Measurements from ENCODE around the gene DPM2. TPM values are rescaled to one million over a fixed set of nuclear protein-coding genes. Genes with fewer than 3 reads are reported as not detected.

The DPM2 gene
- polyA plus RNA-seq (2012; ENCODE audit: missing spikeins): 26.4 TPM

GRCh38 chr9:127937388-127938297 lies at the start of gene DPM2:
Gene DPM2, minus strand, starts transcription at chr9:127937854. Its CDS starts 34 bp downstream, at chr9:127937820.
- TF ChIP-seq TAF1 (IDR thresholded peaks at IDR 0.05; ENCODE audit: borderline replicate concordance, low read depth, low read length) (no peak), POLR2A (IDR thresholded peaks at IDR 0.05; ENCODE audit: low read depth, low read length) (peak; percentile 73), POLR2AphosphoS5 (IDR thresholded peaks at IDR 0.05; ENCODE audit: low read depth, low read length) (peak; percentile 70)
- peak; percentile 95 for FAIRE-seq
- DNase-seq (ENCODE audit: insufficient read length): peak; percentile 98

- FAIRE-seq (peak; percentile 73), DNase-seq (ENCODE audit: insufficient read length) (no peak)
- TF ChIP-seq POLR2AphosphoS5 (IDR thresholded peaks at IDR 0.05; ENCODE audit: low read depth, low read length) (no peak), TAF1 (IDR thresholded peaks at IDR 0.05; ENCODE audit: borderline replicate concordance, low read depth, low read length) (no peak), POLR2A (IDR thresholded peaks at IDR 0.05; ENCODE audit: low read depth, low read length) (no peak)
Observed at GRCh38 chr9:127987103-127987614, 49.5 kb upstream of the DPM2 start.

GRCh38 chr9:127985011-127985410 lies 47.4 kb upstream of the DPM2 start:
- TF ChIP-seq TAF1 (IDR thresholded peaks at IDR 0.05; ENCODE audit: borderline replicate concordance, low read depth, low read length): no peak
- no peak for TF ChIP-seq POLR2AphosphoS5 (IDR thresholded peaks at IDR 0.05; ENCODE audit: low read depth, low read length)
- TF ChIP-seq POLR2A (IDR thresholded peaks at IDR 0.05; ENCODE audit: low read depth, low read length): no peak
- no peak for FAIRE-seq
- no peak for DNase-seq (ENCODE audit: insufficient read length)

- DNase-seq (ENCODE audit: insufficient read length) (no peak), FAIRE-seq (peak; percentile 90)
- TF ChIP-seq POLR2A (IDR thresholded peaks at IDR 0.05; ENCODE audit: low read depth, low read length): 0 out of 2 replicates have a peak, but pooled peaks have one; percentile 38
- TF ChIP-seq POLR2AphosphoS5 (IDR thresholded peaks at IDR 0.05; ENCODE audit: low read depth, low read length): no peak
- no peak; the same call in 1 of the 2 replicates for TF ChIP-seq TAF1 (IDR thresholded peaks at IDR 0.05; ENCODE audit: borderline replicate concordance, low read depth, low read length)
Observed at GRCh38 chr9:127983847-127984289, 46.2 kb upstream of the DPM2 start.

- FAIRE-seq: no peak
- TF ChIP-seq POLR2AphosphoS5 (IDR thresholded peaks at IDR 0.05; ENCODE audit: low read depth, low read length): no peak
- no peak for TF ChIP-seq POLR2A (IDR thresholded peaks at IDR 0.05; ENCODE audit: low read depth, low read length)
- TF ChIP-seq TAF1 (IDR thresholded peaks at IDR 0.05; ENCODE audit: borderline replicate concordance, low read depth, low read length): no peak
Observed at GRCh38 chr9:127982912-127983311, 45.3 kb upstream of the DPM2 start.

GRCh38 chr9:127981559-127982121 lies 44.0 kb upstream of the DPM2 start:
- FAIRE-seq (no peak), DNase-seq (ENCODE audit: insufficient read length) (no peak)
- no peak for TF ChIP-seq POLR2A (IDR thresholded peaks at IDR 0.05; ENCODE audit: low read depth, low read length)
- no peak for TF ChIP-seq POLR2AphosphoS5 (IDR thresholded peaks at IDR 0.05; ENCODE audit: low read depth, low read length)
- no peak for TF ChIP-seq TAF1 (IDR thresholded peaks at IDR 0.05; ENCODE audit: borderline replicate concordance, low read depth, low read length)

More at GRCh38 chr9:127982912-127983311, 45.3 kb upstream of the DPM2 start:
- no peak for DNase-seq (ENCODE audit: insufficient read length)

GRCh38 chr9:127980706-127981558 lies 43.3 kb upstream of the DPM2 start, which contains the start of gene EEIG1:
Gene EEIG1, minus strand, starts transcription at chr9:127980989. Its CDS starts 852 bp downstream, at chr9:127980137.
- peak; percentile 85; the same call in 1 of the 2 replicates for TF ChIP-seq TAF1 (IDR thresholded peaks at IDR 0.05; ENCODE audit: borderline replicate concordance, low read depth, low read length)
- peak; percentile 83; the same call in 1 of the 2 replicates for TF ChIP-seq POLR2A (IDR thresholded peaks at IDR 0.05; ENCODE audit: low read depth, low read length)
- peak; percentile 50; the same call in 1 of the 2 replicates for TF ChIP-seq POLR2AphosphoS5 (IDR thresholded peaks at IDR 0.05; ENCODE audit: low read depth, low read length)
- FAIRE-seq: peak; percentile 95
- DNase-seq (ENCODE audit: insufficient read length): peak; percentile 90

- DNase-seq (ENCODE audit: insufficient read length) (no peak), FAIRE-seq (no peak)
- no peak for TF ChIP-seq POLR2AphosphoS5 (IDR thresholded peaks at IDR 0.05; ENCODE audit: low read depth, low read length)
- TF ChIP-seq POLR2A (IDR thresholded peaks at IDR 0.05; ENCODE audit: low read depth, low read length): no peak
- no peak for TF ChIP-seq TAF1 (IDR thresholded peaks at IDR 0.05; ENCODE audit: borderline replicate concordance, low read depth, low read length)
Observed at GRCh38 chr9:127980060-127980705, 42.5 kb upstream of the DPM2 start.

GRCh38 chr9:127979333-127980059 lies 41.8 kb upstream of the DPM2 start:
- DNase-seq (ENCODE audit: insufficient read length) (no peak), FAIRE-seq (peak; percentile 83)

GRCh38 chr9:127979015-127979332 lies 41.3 kb upstream of the DPM2 start:
- FAIRE-seq (no peak), DNase-seq (ENCODE audit: insufficient read length) (no peak)
- no peak for TF ChIP-seq POLR2A (IDR thresholded peaks at IDR 0.05; ENCODE audit: low read depth, low read length)
- no peak for TF ChIP-seq POLR2AphosphoS5 (IDR thresholded peaks at IDR 0.05; ENCODE audit: low read depth, low read length)
- TF ChIP-seq TAF1 (IDR thresholded peaks at IDR 0.05; ENCODE audit: borderline replicate concordance, low read depth, low read length): no peak

More at GRCh38 chr9:127979333-127980059, 41.8 kb upstream of the DPM2 start:
- TF ChIP-seq TAF1 (IDR thresholded peaks at IDR 0.05; ENCODE audit: borderline replicate concordance, low read depth, low read length) (no peak), POLR2A (IDR thresholded peaks at IDR 0.05; ENCODE audit: low read depth, low read length) (peak; percentile 53; the same call in 1 of the 2 replicates)
